Upper lobe of left lung (tissue), 6 donors: ENCODE results near the gene WFDC12. TPM values are rescaled to one million over a fixed set of nuclear protein-coding genes. Genes with fewer than 3 reads are reported as not detected.
"Not testable (repeated sequence)": the region's sequence is repeated elsewhere in the genome, so short reads cannot be mapped to it uniquely, and the experiment has no call there.

Source experiments
- ATAC-seq, 2 donors: fragments of 200-7000 bp; cut with Tn5 transposase; one replicate each; pipeline ENCODE4 v1.9.1; 2022; ENCODE audit warnings: mild to moderate bottlenecking in 2 of 2, moderate library complexity in 2 of 2; ENCODE audit not compliant: low FRiP score in 2 of 2
- DNase-seq, 2 donors: peaks; one replicate each; pipeline ENCODE4 v3.0.0-alpha.2; 2019 to 2020
- H3K27ac ChIP-seq, 4 donors: fragments of 200-600 bp; sonication (generic); one replicate each; pipeline ENCODE4 v1.5.1; 2016 to 2019
- H3K27me3 ChIP-seq, 4 donors: fragments of 200-600 bp; sonication (generic); one replicate each; pipeline ENCODE4 v1.5.1; 2017 to 2019
- H3K36me3 ChIP-seq, 4 donors: fragments of 200-600 bp; sonication (generic); one replicate each; pipeline ENCODE4 v1.5.1; 2016 to 2019
- H3K4me1 ChIP-seq, 4 donors: fragments of 200-600 bp; sonication (generic); one replicate each; pipeline ENCODE4 v1.5.1; 2018 to 2019
- H3K4me3 ChIP-seq, 4 donors: fragments of 200-600 bp; sonication (generic); one replicate each; pipeline ENCODE4 v1.5.1; 2017 to 2019; ENCODE audit warnings: mild to moderate bottlenecking in 2 of 4, moderate library complexity in 1 of 4
- H3K9me3 ChIP-seq, 4 donors: fragments of 200-600 bp; sonication (generic); one replicate each; pipeline ENCODE4 v1.5.1; 2018 to 2019
- EP300 ChIP-seq, 4 donors: sonication (generic); formaldehyde crosslinking; IDR thresholded peaks; one replicate each; pipeline ENCODE4 v1.5.1; 2017; ENCODE audit warnings: antibody characterized with exemption in 4 of 4, control low read depth in 2 of 4
- POLR2A ChIP-seq, 4 donors: fragments of 450-650 bp; IDR thresholded peaks; one replicate each; pipeline ENCODE4 v1.5.1; 2016 to 2017; ENCODE audit warnings: antibody characterized with exemption in 4 of 4, mild to moderate bottlenecking in 2 of 4
- POLR2AphosphoS5 ChIP-seq, 2 donors: sonication (generic); formaldehyde crosslinking; IDR thresholded peaks; one replicate each; pipeline ENCODE4 v1.5.1; 2017; ENCODE audit warnings: antibody characterized with exemption in 2 of 2
- WGBS, 2 donors: methylation state at CpG; one replicate each; pipeline ENCODE4 v1.1.5; 2017 to 2018; 5-methylcytosine and 5-hydroxymethylcytosine counted together
- total RNA-seq, 6 donors: library from RNA; depleted of rRNA in 4 of 6; stranded (reverse); fragments of >200 nt in 4 of 6; gene quantifications; one replicate each; pipeline versions ENCODE4 v1.1.0 to v1.2.1, GENCODE V29; 2016 to 2021
- TF ChIP-seq, protein P1 (sequence below), 6 experiments: fragments of 450-650 bp in 4 of 6; fragments of 200-600 bp in 2 of 6; sonication (generic) in 2 of 6; IDR thresholded peaks; one replicate each; pipeline ENCODE4 v1.5.1; 2016 to 2019; ENCODE audit warnings: antibody characterized with exemption in 6 of 6
- donor health status: DM: no; HTN: no; CAD: no; lungs with moderate emphysema.
- donor health status: DM: no; HTN: yes; CAD: no; lungs with severe emphysema.

WFDC12 gene
- total RNA-seq, 6 donors from 2014 or later: 0.67 to 7.1 (median 5.0) TPM; not detected in 1

DNA sequence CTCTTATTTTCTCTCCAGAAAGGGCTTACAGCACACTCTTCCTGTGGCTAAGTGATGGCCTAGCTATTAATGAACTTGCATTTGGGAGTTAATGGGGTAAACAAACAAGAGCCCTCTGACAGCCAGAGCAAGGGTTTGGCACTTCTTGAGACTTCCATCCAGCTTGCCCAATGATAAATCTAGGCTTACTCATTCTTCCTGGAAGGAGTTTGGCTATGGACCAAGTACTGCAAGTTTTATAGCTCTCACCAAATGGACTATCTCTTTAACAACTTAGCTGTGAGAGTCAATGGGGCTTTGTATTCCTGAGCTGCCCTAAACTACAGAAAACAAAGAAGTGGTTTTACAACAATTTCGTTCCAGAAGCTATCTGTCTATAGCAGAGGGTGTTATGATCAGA, 33.7 kb upstream of the WFDC12 start:
- H3K4me3 ChIP-seq: no peak overlapping the region
- no peak overlapping the region for H3K27ac ChIP-seq
- peaks cover 0 to 7% (median 0%) of the 10 kb centered on the region in 4 donors for H3K4me1 ChIP-seq
- peaks cover 3 to 14% (median 8%) of the 10 kb centered on the region in 4 donors for H3K9me3 ChIP-seq
- no peak for DNase-seq
- WGBS, 2 donors: 38 to 60% methylated on average over 1 of the region's 1 CpG
- H3K27me3 ChIP-seq: no peaks in the 10 kb centered on the region
- peak in 1 of 2 donors; percentile 68 for ATAC-seq
- H3K36me3 ChIP-seq: no peaks in the 10 kb centered on the region
- TF ChIP-seq, protein P1, sequence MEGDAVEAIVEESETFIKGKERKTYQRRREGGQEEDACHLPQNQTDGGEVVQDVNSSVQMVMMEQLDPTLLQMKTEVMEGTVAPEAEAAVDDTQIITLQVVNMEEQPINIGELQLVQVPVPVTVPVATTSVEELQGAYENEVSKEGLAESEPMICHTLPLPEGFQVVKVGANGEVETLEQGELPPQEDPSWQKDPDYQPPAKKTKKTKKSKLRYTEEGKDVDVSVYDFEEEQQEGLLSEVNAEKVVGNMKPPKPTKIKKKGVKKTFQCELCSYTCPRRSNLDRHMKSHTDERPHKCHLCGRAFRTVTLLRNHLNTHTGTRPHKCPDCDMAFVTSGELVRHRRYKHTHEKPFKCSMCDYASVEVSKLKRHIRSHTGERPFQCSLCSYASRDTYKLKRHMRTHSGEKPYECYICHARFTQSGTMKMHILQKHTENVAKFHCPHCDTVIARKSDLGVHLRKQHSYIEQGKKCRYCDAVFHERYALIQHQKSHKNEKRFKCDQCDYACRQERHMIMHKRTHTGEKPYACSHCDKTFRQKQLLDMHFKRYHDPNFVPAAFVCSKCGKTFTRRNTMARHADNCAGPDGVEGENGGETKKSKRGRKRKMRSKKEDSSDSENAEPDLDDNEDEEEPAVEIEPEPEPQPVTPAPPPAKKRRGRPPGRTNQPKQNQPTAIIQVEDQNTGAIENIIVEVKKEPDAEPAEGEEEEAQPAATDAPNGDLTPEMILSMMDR (IDR thresholded peaks at IDR 0.05): no peak
- no peak for TF ChIP-seq EP300 (IDR thresholded peaks at IDR 0.05)
- TF ChIP-seq POLR2AphosphoS5 (IDR thresholded peaks at IDR 0.05): no peak
- no peak for TF ChIP-seq POLR2A (IDR thresholded peaks at IDR 0.05)

DNA sequence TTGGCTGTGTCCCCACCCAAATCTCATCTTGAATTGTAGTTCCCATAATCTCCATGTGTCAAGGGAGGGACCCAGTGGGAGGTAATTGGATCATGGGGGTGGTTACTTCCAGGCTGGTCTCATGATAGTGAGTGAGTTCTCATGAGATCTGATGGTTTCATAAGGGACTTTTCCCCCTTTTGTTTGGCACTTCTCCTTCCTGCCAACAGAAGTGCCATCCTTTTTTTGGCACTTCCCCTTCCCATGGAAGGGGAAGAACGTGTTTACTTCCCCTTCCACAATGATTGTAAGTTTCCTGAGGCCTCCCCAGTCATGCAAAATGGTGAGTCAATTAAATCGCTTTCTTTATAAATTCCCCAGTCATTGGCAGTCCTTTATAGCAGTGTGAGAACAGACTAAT, 32.4 kb upstream of the WFDC12 start:
- Histone ChIP-seq H3K4me3 (no peak overlapping the region), H3K27ac (peak overlapping the region in 1 of 4 donors; percentile 18), H3K9me3 (peaks cover 3 to 14% (median 8%) of the 10 kb centered on the region in 4 donors), H3K27me3 (no peaks in the 10 kb centered on the region), H3K4me1 (peaks cover 0 to 8% (median 0%) of the 10 kb centered on the region in 4 donors), H3K36me3 (no peaks in the 10 kb centered on the region)
- ATAC-seq (no peak), DNase-seq (no peak)
- 44 to 47% methylated on average over 2 of the region's 2 CpGs for WGBS, 2 donors
- no peak for TF ChIP-seq EP300 (IDR thresholded peaks at IDR 0.05)
- no peak for TF ChIP-seq POLR2AphosphoS5 (IDR thresholded peaks at IDR 0.05)
- TF ChIP-seq, protein P1 (IDR thresholded peaks at IDR 0.05): no peak

DNA sequence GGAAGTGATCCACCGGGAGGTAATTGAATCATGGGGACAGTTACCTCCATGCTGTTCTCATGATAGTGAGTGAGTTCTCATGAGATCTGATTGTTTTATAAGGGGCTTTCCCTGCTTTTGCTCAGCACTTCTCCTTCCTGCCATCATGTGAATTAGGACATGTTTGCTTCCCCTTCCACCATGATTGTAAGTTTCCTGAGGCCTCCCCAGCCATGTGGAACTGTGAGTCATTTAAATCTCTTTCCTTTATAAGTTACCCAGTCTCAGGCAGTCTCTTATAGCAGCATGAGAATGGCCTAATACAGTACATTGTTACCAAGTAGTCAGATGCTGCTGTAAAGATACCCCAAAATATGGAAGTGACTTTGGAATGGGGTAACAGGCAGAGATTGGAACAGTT, 30.5 kb upstream of the WFDC12 start:
- H3K9me3 ChIP-seq, H3K27me3 ChIP-seq, DNase-seq, H3K36me3 ChIP-seq, H3K27ac ChIP-seq, H3K4me1 ChIP-seq, H3K4me3 ChIP-seq, ATAC-seq: not testable (repeated sequence)
- WGBS, 2 donors: 83 to 96% methylated on average over 1 of the region's 1 CpG

DNA sequence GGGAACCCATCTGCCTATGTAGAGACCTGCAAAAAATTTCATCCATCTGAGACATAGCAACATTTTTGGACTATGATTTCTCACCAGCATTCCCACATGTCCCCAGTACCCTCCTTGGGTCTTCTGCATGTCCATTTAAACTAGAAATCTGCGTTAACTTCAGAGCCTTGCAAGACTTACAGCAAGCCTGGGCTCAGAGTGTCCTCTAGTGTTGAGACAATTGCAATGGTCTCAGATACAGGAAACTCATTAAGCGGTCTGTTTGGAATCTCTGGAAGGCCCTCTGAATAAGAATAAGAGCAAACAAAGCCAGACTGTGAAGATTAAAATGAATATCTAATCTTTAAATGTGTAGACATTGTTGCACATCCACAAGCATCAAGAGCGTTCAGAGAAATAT, 29.9 kb upstream of the WFDC12 start:
- 65 to 69% methylated on average over 3 of the region's 3 CpGs for WGBS, 2 donors
- ATAC-seq (no peak), DNase-seq (no peak)
- TF ChIP-seq, protein P1 (IDR thresholded peaks at IDR 0.05): no peak
- no peak for TF ChIP-seq POLR2A (IDR thresholded peaks at IDR 0.05)
- TF ChIP-seq POLR2AphosphoS5 (IDR thresholded peaks at IDR 0.05): no peak
- no peak for TF ChIP-seq EP300 (IDR thresholded peaks at IDR 0.05)
- Histone ChIP-seq H3K4me3 (no peak overlapping the region), H3K4me1 (peaks cover 0 to 8% (median 0%) of the 10 kb centered on the region in 4 donors), H3K27ac (no peak overlapping the region), H3K27me3 (no peaks in the 10 kb centered on the region), H3K36me3 (no peaks in the 10 kb centered on the region), H3K9me3 (peaks cover 3 to 5% (median 5%) of the 10 kb centered on the region in 4 donors)

DNA sequence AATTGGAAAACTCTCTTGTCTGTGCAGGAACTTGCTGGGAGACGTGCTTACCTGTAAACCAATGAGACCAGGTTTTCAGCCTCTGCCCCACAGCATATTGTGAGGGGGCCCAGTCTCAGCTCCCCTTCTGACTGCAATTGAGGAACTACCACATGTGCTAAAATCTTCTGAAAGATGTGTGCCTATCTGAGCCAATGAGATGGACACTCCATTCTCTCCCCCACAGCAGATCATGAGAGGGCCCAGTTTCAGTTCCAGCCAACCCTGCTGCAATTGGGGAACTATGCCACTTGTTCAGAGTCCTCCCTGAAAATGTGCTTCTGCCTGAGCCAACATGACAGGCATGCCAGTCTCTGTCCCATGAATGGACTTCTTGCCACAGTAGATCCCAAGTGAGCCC, 29.5 kb upstream of the WFDC12 start:
- Histone ChIP-seq H3K4me3 (no peak overlapping the region), H3K27ac (no peak overlapping the region), H3K4me1 (peaks cover 0 to 8% (median 0%) of the 10 kb centered on the region in 4 donors), H3K27me3 (no peaks in the 10 kb centered on the region), H3K9me3 (peaks cover under 1 to 3% (median under 1%) of the 10 kb centered on the region in 4 donors), H3K36me3 (no peaks in the 10 kb centered on the region)
- DNase-seq: no peak
- WGBS, 2 donors: 87 to 89% methylated on average over 1 of the region's 1 CpG
- TF ChIP-seq EP300 (IDR thresholded peaks at IDR 0.05): no peak
- peak; percentile 42 to 68 for ATAC-seq

DNA sequence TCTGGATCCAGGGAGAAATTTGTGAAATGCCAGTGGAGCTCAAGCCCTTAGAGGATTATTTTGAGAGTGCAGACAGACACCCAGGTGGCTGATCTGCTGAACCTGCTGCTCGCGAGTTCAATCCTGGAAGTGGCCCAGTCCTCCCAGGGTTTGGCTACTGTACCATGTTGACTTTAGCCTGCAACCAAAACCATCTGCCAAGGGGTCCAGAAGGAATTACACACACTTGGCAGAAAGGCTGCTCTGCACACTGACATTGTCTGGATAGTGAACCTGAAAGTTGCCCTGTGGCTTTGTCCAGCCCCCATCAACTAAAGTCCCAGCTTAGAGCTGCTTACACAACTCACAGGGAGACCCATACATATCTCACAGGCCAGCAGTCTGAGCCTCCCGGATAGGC, 28.9 kb upstream of the WFDC12 start:
- WGBS, 2 donors: 83% methylated on average over 3 of the region's 3 CpGs
- Histone ChIP-seq H3K27me3 (no peaks in the 10 kb centered on the region), H3K4me1 (peaks cover 0 to 8% (median 0%) of the 10 kb centered on the region in 4 donors), H3K27ac (no peak overlapping the region), H3K36me3 (no peaks in the 10 kb centered on the region), H3K9me3 (peaks cover 0 to 3% (median 0%) of the 10 kb centered on the region in 4 donors), H3K4me3 (no peak overlapping the region)
- no peak for TF ChIP-seq EP300 (IDR thresholded peaks at IDR 0.05)
- TF ChIP-seq, protein P1 (IDR thresholded peaks at IDR 0.05): no peak
- TF ChIP-seq POLR2AphosphoS5 (IDR thresholded peaks at IDR 0.05): no peak
- no peak for TF ChIP-seq POLR2A (IDR thresholded peaks at IDR 0.05)
- DNase-seq: no peak
- ATAC-seq: no peak
